Right lobe of liver (tissue), 4 donors: ENCODE results near the gene HIF1A.

Source experiments
- CTCF ChIP-seq, 4 donors: fragments of 200-600 bp in 3 of 4; fragments of 450-650 bp in 1 of 4; IDR thresholded peaks; one replicate each; pipeline versions ENCODE4 v1.5.1 to v1.8.0; 2016 to 2022; ENCODE audit warnings: antibody characterized with exemption in 4 of 4, mild to moderate bottlenecking in 2 of 4
- POLR2A ChIP-seq: fragments of 450-650 bp; IDR thresholded peaks from one replicate; pipeline ENCODE4 v1.6.1; 2017; ENCODE audit warnings: antibody characterized with exemption, mild to moderate bottlenecking
- donor health status: DM: no; HTN: no; CAD: no.
- donor health status: DM: no; HTN: no; CAD: no.
- donor health status: DM: no; HTN: yes; CAD: no.

GRCh38 chr14:61683108-61683507 is 12.2 kb upstream of the HIF1A start:
- TF ChIP-seq POLR2A, result no peak
- no peak for TF ChIP-seq CTCF (IDR thresholded peaks at IDR 0.05)
